ENCODE results near the gene MTMR6. TPM values are rescaled to one million over a fixed set of nuclear protein-coding genes. Genes with fewer than 3 reads are reported as not detected.

Gene MTMR6
- polyA plus RNA-seq, 1 donor (not counting 4 experiments of a cell fraction or from before 2014, with no cell fraction given) = 20.3 TPM

DNA sequence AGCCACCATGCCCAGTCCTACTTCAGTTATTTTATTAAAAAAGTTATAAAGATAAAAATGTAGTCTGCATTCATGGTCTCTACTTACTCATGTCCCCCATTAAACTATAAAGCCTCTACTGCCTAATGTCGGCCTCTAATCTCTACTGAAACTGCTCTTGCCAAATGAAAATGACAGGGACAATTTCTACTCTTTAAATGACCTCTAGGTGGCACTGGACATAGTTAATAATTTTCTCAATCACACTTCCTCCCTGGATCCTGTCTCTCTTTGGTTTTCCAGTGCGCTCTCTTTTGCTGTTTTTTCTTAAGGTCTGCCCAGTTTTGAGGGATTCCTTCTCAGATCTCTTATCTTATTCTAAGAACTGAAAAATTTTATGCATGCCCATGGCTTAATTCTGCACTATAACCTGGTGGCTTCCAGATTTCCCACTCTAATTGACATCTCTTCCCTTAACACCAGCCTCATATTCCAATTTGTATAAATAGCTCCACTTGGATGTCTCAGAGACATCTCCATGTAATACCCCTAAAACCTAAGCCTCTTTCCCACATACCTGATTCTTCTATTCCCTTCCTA is 54.3 kb downstream of the MTMR6 start:
- FAIRE-seq = no peak
- no peak overlapping the region for H3K27ac ChIP-seq (ENCODE audit: control insufficient read depth, insufficient read depth, low read length)

DNA sequence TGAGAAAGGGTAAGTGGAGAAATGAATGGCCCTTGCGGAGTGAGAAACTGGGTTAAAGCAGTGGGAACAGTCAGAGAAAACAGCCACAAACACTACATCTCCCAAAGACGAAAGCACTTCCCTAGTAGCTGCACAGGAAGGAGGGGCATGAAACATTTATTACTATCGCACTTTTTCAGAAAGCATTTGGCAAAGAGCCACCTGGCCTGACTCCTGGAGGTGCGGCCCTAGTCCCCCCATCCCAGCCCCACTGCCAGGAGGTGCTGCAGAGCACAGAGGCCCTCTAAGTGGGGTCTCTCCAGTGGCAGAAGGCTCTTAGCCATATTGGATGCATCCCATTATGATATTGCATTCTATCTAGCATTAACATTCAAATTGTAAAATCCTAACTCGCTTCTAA is 55.8 kb downstream of the MTMR6 start:
- H3K9me1 ChIP-seq (ENCODE audit: control insufficient read depth, extremely low read depth, insufficient read depth, low read length) = no peaks in the 10 kb centered on the region
- H3K79me2 ChIP-seq (ENCODE audit: control insufficient read depth, insufficient read depth, low read length) = no peaks in the 10 kb centered on the region
- TF ChIP-seq, protein P1, sequence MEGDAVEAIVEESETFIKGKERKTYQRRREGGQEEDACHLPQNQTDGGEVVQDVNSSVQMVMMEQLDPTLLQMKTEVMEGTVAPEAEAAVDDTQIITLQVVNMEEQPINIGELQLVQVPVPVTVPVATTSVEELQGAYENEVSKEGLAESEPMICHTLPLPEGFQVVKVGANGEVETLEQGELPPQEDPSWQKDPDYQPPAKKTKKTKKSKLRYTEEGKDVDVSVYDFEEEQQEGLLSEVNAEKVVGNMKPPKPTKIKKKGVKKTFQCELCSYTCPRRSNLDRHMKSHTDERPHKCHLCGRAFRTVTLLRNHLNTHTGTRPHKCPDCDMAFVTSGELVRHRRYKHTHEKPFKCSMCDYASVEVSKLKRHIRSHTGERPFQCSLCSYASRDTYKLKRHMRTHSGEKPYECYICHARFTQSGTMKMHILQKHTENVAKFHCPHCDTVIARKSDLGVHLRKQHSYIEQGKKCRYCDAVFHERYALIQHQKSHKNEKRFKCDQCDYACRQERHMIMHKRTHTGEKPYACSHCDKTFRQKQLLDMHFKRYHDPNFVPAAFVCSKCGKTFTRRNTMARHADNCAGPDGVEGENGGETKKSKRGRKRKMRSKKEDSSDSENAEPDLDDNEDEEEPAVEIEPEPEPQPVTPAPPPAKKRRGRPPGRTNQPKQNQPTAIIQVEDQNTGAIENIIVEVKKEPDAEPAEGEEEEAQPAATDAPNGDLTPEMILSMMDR (optimal IDR thresholded peaks at IDR 0.05 in 1 of 3, IDR thresholded peaks at IDR 0.05 in 1 of 3, conservative IDR thresholded peaks at IDR 0.05 in 1 of 3; ENCODE audit: extremely low read depth in 1 of 3, insufficient read depth in 2 of 3, low read length in 3 of 3) = no peak
- no peak for TF ChIP-seq EZH2 (IDR thresholded peaks at IDR 0.05; ENCODE audit: low read length)
- no peaks in the 10 kb centered on the region for H3K9me3 ChIP-seq (ENCODE audit: control insufficient read depth, low read depth, low read length)
- H3K27ac ChIP-seq (ENCODE audit: control insufficient read depth, insufficient read depth, low read length) = no peak overlapping the region
- no peak overlapping the region for H3K4me3 ChIP-seq (ENCODE audit: control insufficient read depth in 2 of 3, extremely low read depth in 1 of 3, insufficient read depth in 2 of 3, low read depth in 1 of 3, low read length in 3 of 3)
- no peak for DNase-seq (ENCODE audit: low read depth, low spot score)
- no peaks in the 10 kb centered on the region for H3K4me1 ChIP-seq (ENCODE audit: control insufficient read depth, extremely low read depth, insufficient read depth, low read length)
- H3K9ac ChIP-seq (ENCODE audit: control insufficient read depth, extremely low read depth, insufficient read depth, low read length) = no peak overlapping the region
- no peaks in the 10 kb centered on the region for H3K36me3 ChIP-seq (ENCODE audit: control insufficient read depth in 2 of 2, extremely low read depth in 1 of 2, insufficient read depth in 2 of 2, low read length in 2 of 2)
- no peak overlapping the region for H3K4me2 ChIP-seq (ENCODE audit: control insufficient read depth, extremely low read depth, insufficient read depth, low read depth, low read length)
- H4K20me1 ChIP-seq (ENCODE audit: control insufficient read depth, extremely low read depth, insufficient read depth, low read length) = no peaks in the 10 kb centered on the region
- FAIRE-seq = no peak
- dilution Hi-C loops (cut with MboI; ENCODE audit: extremely low pct_ligation_motif_present, low sequenced_read_pairs) = no loop called here
- no peak overlapping the region for H2AFZ ChIP-seq (ENCODE audit: control insufficient read depth, low read length)
- peaks cover 12% of the 10 kb centered on the region for H3K27me3 ChIP-seq (ENCODE audit: control insufficient read depth, extremely low read depth, insufficient read depth, low read length)

More for the DNA sequence above, 54.3 kb downstream of the MTMR6 start:
- H3K4me2 ChIP-seq (ENCODE audit: control insufficient read depth, extremely low read depth, insufficient read depth, low read depth, low read length) = no peak overlapping the region
- no peak overlapping the region for H2AFZ ChIP-seq (ENCODE audit: control insufficient read depth, low read length)
- DNase-seq (ENCODE audit: low read depth, low spot score) = no peak
- no peaks in the 10 kb centered on the region for H3K79me2 ChIP-seq (ENCODE audit: control insufficient read depth, insufficient read depth, low read length)
- H3K9me3 ChIP-seq (ENCODE audit: control insufficient read depth, low read depth, low read length) = no peaks in the 10 kb centered on the region
- no peak overlapping the region for H3K4me3 ChIP-seq (ENCODE audit: control insufficient read depth in 2 of 3, extremely low read depth in 1 of 3, insufficient read depth in 2 of 3, low read depth in 1 of 3, low read length in 3 of 3)
- no peaks in the 10 kb centered on the region for H3K36me3 ChIP-seq (ENCODE audit: control insufficient read depth in 2 of 2, extremely low read depth in 1 of 2, insufficient read depth in 2 of 2, low read length in 2 of 2)
- H3K27me3 ChIP-seq (ENCODE audit: control insufficient read depth, extremely low read depth, insufficient read depth, low read length) = peaks cover 6% of the 10 kb centered on the region
- H3K9me1 ChIP-seq (ENCODE audit: control insufficient read depth, extremely low read depth, insufficient read depth, low read length) = no peaks in the 10 kb centered on the region
- H4K20me1 ChIP-seq (ENCODE audit: control insufficient read depth, extremely low read depth, insufficient read depth, low read length) = no peaks in the 10 kb centered on the region
- no peak overlapping the region for H3K9ac ChIP-seq (ENCODE audit: control insufficient read depth, extremely low read depth, insufficient read depth, low read length)
- no peaks in the 10 kb centered on the region for H3K4me1 ChIP-seq (ENCODE audit: control insufficient read depth, extremely low read depth, insufficient read depth, low read length)
- TF ChIP-seq, protein P1 (optimal IDR thresholded peaks at IDR 0.05 in 1 of 3, IDR thresholded peaks at IDR 0.05 in 1 of 3, conservative IDR thresholded peaks at IDR 0.05 in 1 of 3; ENCODE audit: extremely low read depth in 1 of 3, insufficient read depth in 2 of 3, low read length in 3 of 3) = peak in 2 of 3 experiments; percentile 47 to 50
- no peak for TF ChIP-seq EZH2 (IDR thresholded peaks at IDR 0.05; ENCODE audit: low read length)
- dilution Hi-C loops (cut with MboI; ENCODE audit: extremely low pct_ligation_motif_present, low sequenced_read_pairs) = no loop called here
